Smooth muscle cell of the brain vasculature (primary cell): ENCODE data around the gene CC2D1A.

Experiments
- DNase-seq: peaks from one replicate; pipeline ENCODE4 v3.0.0-alpha.2; 2012; ENCODE audit warnings: low read depth, low spot score

CC2D1A gene

GRCh38 chr19:13905634-13906520 is at the start of gene CC2D1A, which contains the start of gene BRME1:
Gene CC2D1A, plus strand, starts transcription at chr19:13906201. Its CDS starts 241 bp downstream, at chr19:13906442.
Gene BRME1, minus strand, starts transcription at chr19:13906117. Its CDS starts 1,225 bp downstream, at chr19:13904892.
- peak; percentile 31 for DNase-seq

- no peak for DNase-seq
These were observed 49.5 kb upstream of the CC2D1A start for GRCh38 chr19:13856497-13856896.

- no peak for DNase-seq
These were observed 46.6 kb upstream of the CC2D1A start for GRCh38 chr19:13859361-13859880.

- DNase-seq, result no peak
These were observed 45.2 kb upstream of the CC2D1A start for GRCh38 chr19:13860679-13861391.

GRCh38 chr19:13861392-13861713 is 44.6 kb upstream of the CC2D1A start:
- DNase-seq, result no peak

- peak; percentile 74 for DNase-seq
These were observed 44.1 kb upstream of the CC2D1A start for GRCh38 chr19:13861714-13862531.

- no peak for DNase-seq
These were observed 41.8 kb upstream of the CC2D1A start for GRCh38 chr19:13864046-13864666.

GRCh38 chr19:13864667-13865570 is 41.1 kb upstream of the CC2D1A start:
- DNase-seq, result no peak

GRCh38 chr19:13865571-13866462 is 40.2 kb upstream of the CC2D1A start:
- no peak for DNase-seq

- no peak for DNase-seq
These were observed 39.4 kb upstream of the CC2D1A start for GRCh38 chr19:13866463-13867046.

GRCh38 chr19:13868663-13869062 is 37.3 kb upstream of the CC2D1A start:
- DNase-seq, result no peak

GRCh38 chr19:13869281-13869680 is 36.7 kb upstream of the CC2D1A start:
- DNase-seq, result no peak

GRCh38 chr19:13870873-13871272 is 35.1 kb upstream of the CC2D1A start:
- no peak for DNase-seq

GRCh38 chr19:13872339-13872694 is 33.7 kb upstream of the CC2D1A start:
- no peak for DNase-seq

GRCh38 chr19:13872695-13873389 is 33.2 kb upstream of the CC2D1A start:
- no peak for DNase-seq

- DNase-seq, result no peak
These were observed 32.0 kb upstream of the CC2D1A start for GRCh38 chr19:13873834-13874515.

GRCh38 chr19:13875824-13876223 is 30.2 kb upstream of the CC2D1A start:
- DNase-seq, result no peak

GRCh38 chr19:13876834-13877233 is 29.2 kb upstream of the CC2D1A start, which contains the start of gene NANOS3:
Gene NANOS3, plus strand, starts transcription at chr19:13877134. Its CDS starts 115 bp downstream, at chr19:13877249.
- no peak for DNase-seq
